Liver (tissue), 9 donors: Measurements from ENCODE around the gene MIPEP. TPM values are rescaled to one million over a fixed set of nuclear protein-coding genes. Genes with fewer than 3 reads are reported as not detected.

ENCODE experiments used
- DNase-seq: peaks from one replicate; pipeline ENCODE4 v3.0.0-alpha.2; 2017; ENCODE audit warnings: low spot score
- H3K27ac ChIP-seq, 2 donors: one replicate each; pipeline ENCODE4 v1.7.0; 2013; ENCODE audit warnings: inconsistent platforms in 2 of 2, low read length in 2 of 2, control low read depth in 1 of 2, low read depth in 1 of 2, mild to moderate bottlenecking in 1 of 2
- H3K27me3 ChIP-seq, 4 donors: one replicate each; pipeline versions ENCODE4 v1.6.1 to v1.7.0; 2013; ENCODE audit warnings: low read length in 3 of 4, inconsistent platforms in 1 of 4, mild to moderate bottlenecking in 1 of 4, moderate library complexity in 1 of 4; ENCODE audit not compliant: control insufficient read depth in 4 of 4, insufficient read depth in 4 of 4
- H3K36me3 ChIP-seq, 4 donors: one replicate each; pipeline versions ENCODE4 v1.6.1 to v1.7.0; 2013; ENCODE audit warnings: low read length in 3 of 4, mild to moderate bottlenecking in 3 of 4, low read depth in 1 of 4, moderate library complexity in 1 of 4; ENCODE audit not compliant: control insufficient read depth in 4 of 4, insufficient read depth in 3 of 4
- H3K4me1 ChIP-seq, 4 donors: one replicate each; pipeline versions ENCODE4 v1.6.1 to v1.7.0; 2013; ENCODE audit warnings: low read length in 3 of 4, mild to moderate bottlenecking in 3 of 4, moderate library complexity in 1 of 4; ENCODE audit not compliant: control insufficient read depth in 4 of 4, insufficient read depth in 4 of 4
- H3K4me3 ChIP-seq, 3 donors: one replicate each; pipeline versions ENCODE4 v1.6.1 to v1.7.0; 2013; ENCODE audit warnings: low read length in 3 of 3, control low read depth in 1 of 3, low read depth in 1 of 3, mild to moderate bottlenecking in 1 of 3
- H3K9ac ChIP-seq, 2 donors: one replicate each; pipeline ENCODE4 v1.7.0; 2013; ENCODE audit warnings: low read length in 2 of 2, mild to moderate bottlenecking in 2 of 2, moderate library complexity in 2 of 2, control low read depth in 1 of 2, low read depth in 1 of 2
- H3K9me3 ChIP-seq, 4 donors: one replicate each; pipeline versions ENCODE4 v1.6.1 to v1.7.0; 2013; ENCODE audit warnings: low read length in 3 of 4; ENCODE audit not compliant: control insufficient read depth in 4 of 4
- ATF3 ChIP-seq: IDR thresholded peaks from 2 replicates; pipeline ENCODE4 v1.6.1; 2016; ENCODE audit warnings: antibody characterized with exemption
- CTCF ChIP-seq: fragments of 150-350 bp; IDR thresholded peaks from 2 replicates; pipeline ENCODE4 v1.5.1; 2017; ENCODE audit warnings: improper control_type of control experiment, low read depth, low read length; ENCODE audit not compliant: missing input control
- EGR1 ChIP-seq, 2 donors: IDR thresholded peaks; 2 replicates each; pipeline ENCODE4 v1.6.1; 2016 to 2018; ENCODE audit warnings: antibody characterized with exemption in 2 of 2, low read depth in 2 of 2
- FOXA1 ChIP-seq: IDR thresholded peaks from 2 replicates; pipeline ENCODE4 v1.6.1; 2016; ENCODE audit warnings: antibody characterized with exemption
- FOXA2 ChIP-seq: IDR thresholded peaks from 2 replicates; pipeline ENCODE4 v1.6.1; 2016; ENCODE audit warnings: antibody characterized with exemption
- GABPA ChIP-seq, 2 donors: IDR thresholded peaks in 1 of 2; conservative IDR thresholded peaks in 1 of 2; 2 replicates each; pipeline ENCODE4 v1.6.1; 2016; ENCODE audit warnings: antibody characterized with exemption in 2 of 2, mild to moderate bottlenecking in 1 of 2, moderate library complexity in 1 of 2
- HNF4A ChIP-seq, 2 donors: conservative IDR thresholded peaks; 2 replicates each; pipeline ENCODE4 v1.6.1; 2016; ENCODE audit warnings: antibody characterized with exemption in 2 of 2, mild to moderate bottlenecking in 2 of 2
- HNF4G ChIP-seq: IDR thresholded peaks from 2 replicates; pipeline ENCODE4 v1.6.1; 2016; ENCODE audit warnings: antibody characterized with exemption
- JUND ChIP-seq, 2 donors: IDR thresholded peaks; 2 replicates each; pipeline ENCODE4 v1.6.1; 2016; ENCODE audit warnings: antibody characterized with exemption in 2 of 2
- MAX ChIP-seq: IDR thresholded peaks from 2 replicates; pipeline ENCODE4 v1.6.1; 2016; ENCODE audit warnings: antibody characterized with exemption
- NR2F2 ChIP-seq: IDR thresholded peaks from 2 replicates; pipeline ENCODE4 v1.6.1; 2016; ENCODE audit warnings: antibody characterized with exemption
- RAD21 ChIP-seq, 2 donors: IDR thresholded peaks; 2 replicates each; pipeline ENCODE4 v1.6.1; 2016; ENCODE audit warnings: antibody characterized with exemption in 2 of 2, mild to moderate bottlenecking in 2 of 2
- REST ChIP-seq: IDR thresholded peaks from 2 replicates; pipeline ENCODE4 v1.6.1; 2016; ENCODE audit warnings: antibody characterized with exemption, mild to moderate bottlenecking
- SP1 ChIP-seq: IDR thresholded peaks from 2 replicates; pipeline ENCODE4 v1.6.1; 2018; ENCODE audit warnings: antibody characterized with exemption, mild to moderate bottlenecking
- TAF1 ChIP-seq: conservative IDR thresholded peaks from 2 replicates; pipeline ENCODE4 v1.6.1; 2016; ENCODE audit warnings: antibody characterized with exemption, mild to moderate bottlenecking
- YY1 ChIP-seq: IDR thresholded peaks from 2 replicates; pipeline ENCODE4 v1.6.1; 2016; ENCODE audit warnings: antibody characterized with exemption, mild to moderate bottlenecking
- ZBTB33 ChIP-seq: IDR thresholded peaks from 2 replicates; pipeline ENCODE4 v1.6.1; 2016; ENCODE audit warnings: antibody characterized with exemption
- WGBS: extraction: QIAGEN DNeasy Blood & Tissue Kit; methylation state at CpG from one replicate; pipeline ENCODE4 v1.1.7; 2013; 5-methylcytosine and 5-hydroxymethylcytosine counted together
- polyA plus RNA-seq, 2 donors: library from polyadenylated mRNA; stranded (reverse) in 1 of 2; unstranded in 1 of 2; fragments of 200-250 nt in 1 of 2; fragments of >200 nt in 1 of 2; fragmentation: Nextera tagmentation in 1 of 2; extraction: Ambion mirVana in 1 of 2; gene quantifications; one replicate each; pipeline versions ENCODE4 v1.2.1 to v1.2.3, GENCODE V29; 2013 to 2015
- total RNA-seq, 2 donors: library from RNA; depleted of rRNA; stranded (reverse); fragments of >200 nt; gene quantifications; one replicate each; pipeline ENCODE4 v1.2.3, GENCODE V29; 2014
- donor health status: healthy.
- donor health status: healthy.
- donor health status: healthy.
- donor health status: healthy.
- donor health status: healthy.

MIPEP gene
- total and polyA plus RNA-seq, 4 donors: 7.4 to 11.7 (median 10.2) TPM

GRCh38 chr13:23868521-23868920 lies 20.7 kb downstream of the MIPEP start:
- no peaks in the 10 kb centered on the region for H3K36me3 ChIP-seq
- H3K9ac ChIP-seq: no peak overlapping the region
- 88% methylated on average over 5 of the region's 5 CpGs for WGBS
- no peak for TF ChIP-seq SP1
- no peak for TF ChIP-seq TAF1
- no peak for TF ChIP-seq GABPA (IDR thresholded peaks at IDR 0.05 in 1 of 2, conservative IDR thresholded peaks at IDR 0.05 in 1 of 2)
- TF ChIP-seq YY1: no peak
- no peak for TF ChIP-seq CTCF
- no peak for TF ChIP-seq MAX
- no peak for TF ChIP-seq NR2F2
- TF ChIP-seq JUND (IDR thresholded peaks at IDR 0.05): no peak
- TF ChIP-seq FOXA2: no peak
- TF ChIP-seq HNF4G: no peak
- no peak for TF ChIP-seq RAD21 (IDR thresholded peaks at IDR 0.05)
- TF ChIP-seq HNF4A (conservative IDR thresholded peaks at IDR 0.05): no peak
- no peak for TF ChIP-seq EGR1 (IDR thresholded peaks at IDR 0.05; ENCODE audit: low read depth in 2 of 2)
- no peak for TF ChIP-seq FOXA1
- no peak for TF ChIP-seq ATF3
- no peak for TF ChIP-seq REST
- no peak for TF ChIP-seq ZBTB33
- DNase-seq: no peak
- H3K27me3 ChIP-seq: no peaks in the 10 kb centered on the region
- H3K4me1 ChIP-seq: no peaks in the 10 kb centered on the region
- H3K27ac ChIP-seq: no peak overlapping the region
- H3K4me3 ChIP-seq: no peak overlapping the region
- no peaks in the 10 kb centered on the region for H3K9me3 ChIP-seq

- Histone ChIP-seq H3K4me1 (no peaks in the 10 kb centered on the region), H3K36me3 (no peaks in the 10 kb centered on the region), H3K4me3 (no peak overlapping the region), H3K27ac (no peak overlapping the region), H3K9me3 (no peaks in the 10 kb centered on the region), H3K9ac (no peak overlapping the region), H3K27me3 (no peaks in the 10 kb centered on the region)
- WGBS: 91% methylated on average over 8 of the region's 8 CpGs
- DNase-seq: no peak
- TF ChIP-seq RAD21 (IDR thresholded peaks at IDR 0.05) (no peak), MAX (no peak), REST (no peak), YY1 (no peak), EGR1 (IDR thresholded peaks at IDR 0.05; ENCODE audit: low read depth in 2 of 2) (no peak), FOXA2 (no peak), ZBTB33 (no peak), SP1 (no peak), TAF1 (no peak), HNF4G (no peak), NR2F2 (no peak), ATF3 (no peak)
These were observed 22.1 kb downstream of the MIPEP start for GRCh38 chr13:23867027-23867491.
